ENCODE measurements around the gene KLF7.

Gene KLF7

GRCh38 chr2:207140265-207140664, 25.5 kb downstream of the KLF7 start:
- intact Hi-C loops (cut with DNase I; ENCODE audit: low total_unique reads), result no loop called here
- Histone ChIP-seq H3K4me1 (peaks cover 0 to 100% (median 70%) of the 10 kb centered on the region in 4 donors), H3K9me3 (no peaks in the 10 kb centered on the region), H3K27me3 (no peaks in the 10 kb centered on the region), H3K4me3 (no peak overlapping the region), H3K27ac (peak overlapping the region; percentile 84 to 100), H3K36me3 (no peaks in the 10 kb centered on the region)
- no peak for DNase-seq
- TF ChIP-seq, protein P1, sequence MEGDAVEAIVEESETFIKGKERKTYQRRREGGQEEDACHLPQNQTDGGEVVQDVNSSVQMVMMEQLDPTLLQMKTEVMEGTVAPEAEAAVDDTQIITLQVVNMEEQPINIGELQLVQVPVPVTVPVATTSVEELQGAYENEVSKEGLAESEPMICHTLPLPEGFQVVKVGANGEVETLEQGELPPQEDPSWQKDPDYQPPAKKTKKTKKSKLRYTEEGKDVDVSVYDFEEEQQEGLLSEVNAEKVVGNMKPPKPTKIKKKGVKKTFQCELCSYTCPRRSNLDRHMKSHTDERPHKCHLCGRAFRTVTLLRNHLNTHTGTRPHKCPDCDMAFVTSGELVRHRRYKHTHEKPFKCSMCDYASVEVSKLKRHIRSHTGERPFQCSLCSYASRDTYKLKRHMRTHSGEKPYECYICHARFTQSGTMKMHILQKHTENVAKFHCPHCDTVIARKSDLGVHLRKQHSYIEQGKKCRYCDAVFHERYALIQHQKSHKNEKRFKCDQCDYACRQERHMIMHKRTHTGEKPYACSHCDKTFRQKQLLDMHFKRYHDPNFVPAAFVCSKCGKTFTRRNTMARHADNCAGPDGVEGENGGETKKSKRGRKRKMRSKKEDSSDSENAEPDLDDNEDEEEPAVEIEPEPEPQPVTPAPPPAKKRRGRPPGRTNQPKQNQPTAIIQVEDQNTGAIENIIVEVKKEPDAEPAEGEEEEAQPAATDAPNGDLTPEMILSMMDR (IDR thresholded peaks at IDR 0.05), result no peak

- no peak for DNase-seq
- H3K9me3 ChIP-seq, result no peaks in the 10 kb centered on the region
- H3K36me3 ChIP-seq, result no peaks in the 10 kb centered on the region
- peak overlapping the region; percentile 84 to 100 for H3K27ac ChIP-seq
- TF ChIP-seq, protein P1 (IDR thresholded peaks at IDR 0.05), result no peak
- no peaks in the 10 kb centered on the region for H3K27me3 ChIP-seq
- intact Hi-C loops (cut with DNase I; ENCODE audit: low total_unique reads), result loop anchor here (10.0 kb wide), 1 partner anchor 95 kb away; no protein-coding TSS in a partner anchor
- H3K4me3 ChIP-seq, result no peak overlapping the region
- H3K4me1 ChIP-seq, result peaks cover 0 to 100% (median 72%) of the 10 kb centered on the region in 4 donors
Observed at GRCh38 chr2:207139552-207139951, 26.2 kb downstream of the KLF7 start.

DNA sequence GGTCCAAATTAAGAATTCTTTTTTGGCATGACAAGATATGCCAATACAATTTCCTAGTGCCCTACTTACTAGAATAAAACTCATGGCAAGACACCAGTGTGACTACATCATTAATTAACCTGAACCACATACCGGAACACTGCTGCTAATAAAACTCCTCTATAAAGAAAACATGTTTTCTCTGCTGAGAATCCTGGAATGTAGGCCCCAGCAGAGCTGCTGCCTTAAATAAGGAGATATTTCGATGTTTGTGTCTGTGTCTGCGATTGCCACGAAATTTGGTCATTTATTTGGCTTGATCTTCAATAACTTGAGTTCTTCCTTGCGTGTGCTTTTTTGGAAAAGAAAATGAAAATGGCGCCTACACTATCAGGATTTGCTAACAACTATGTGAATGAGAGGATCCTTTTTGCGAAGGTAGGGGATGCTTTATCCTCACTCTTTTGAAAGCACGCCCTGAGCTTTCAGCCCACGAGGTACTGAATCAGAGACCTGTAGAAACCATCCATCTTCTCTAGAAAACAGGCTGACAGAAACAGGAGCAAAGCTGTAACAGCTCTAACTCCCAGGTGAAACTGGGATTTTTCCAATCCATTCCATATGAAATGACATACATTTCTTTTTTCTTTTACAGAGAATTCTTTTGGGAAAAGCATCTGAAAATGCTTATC, 27.0 kb downstream of the KLF7 start:
- TF ChIP-seq, protein P1 (IDR thresholded peaks at IDR 0.05), result no peak
- H3K4me1 ChIP-seq, result peaks cover 0 to 100% (median 71%) of the 10 kb centered on the region in 4 donors
- DNase-seq, result no peak
- no peak overlapping the region for H3K4me3 ChIP-seq
- H3K27ac ChIP-seq, result peak overlapping the region; percentile 84 to 100
- no peaks in the 10 kb centered on the region for H3K9me3 ChIP-seq
- H3K36me3 ChIP-seq, result no peaks in the 10 kb centered on the region
- H3K27me3 ChIP-seq, result no peaks in the 10 kb centered on the region
- intact Hi-C loops (cut with DNase I; ENCODE audit: low total_unique reads), result loop anchor here (10.0 kb wide), 1 partner anchor 94 kb away; no protein-coding TSS in a partner anchor

DNA sequence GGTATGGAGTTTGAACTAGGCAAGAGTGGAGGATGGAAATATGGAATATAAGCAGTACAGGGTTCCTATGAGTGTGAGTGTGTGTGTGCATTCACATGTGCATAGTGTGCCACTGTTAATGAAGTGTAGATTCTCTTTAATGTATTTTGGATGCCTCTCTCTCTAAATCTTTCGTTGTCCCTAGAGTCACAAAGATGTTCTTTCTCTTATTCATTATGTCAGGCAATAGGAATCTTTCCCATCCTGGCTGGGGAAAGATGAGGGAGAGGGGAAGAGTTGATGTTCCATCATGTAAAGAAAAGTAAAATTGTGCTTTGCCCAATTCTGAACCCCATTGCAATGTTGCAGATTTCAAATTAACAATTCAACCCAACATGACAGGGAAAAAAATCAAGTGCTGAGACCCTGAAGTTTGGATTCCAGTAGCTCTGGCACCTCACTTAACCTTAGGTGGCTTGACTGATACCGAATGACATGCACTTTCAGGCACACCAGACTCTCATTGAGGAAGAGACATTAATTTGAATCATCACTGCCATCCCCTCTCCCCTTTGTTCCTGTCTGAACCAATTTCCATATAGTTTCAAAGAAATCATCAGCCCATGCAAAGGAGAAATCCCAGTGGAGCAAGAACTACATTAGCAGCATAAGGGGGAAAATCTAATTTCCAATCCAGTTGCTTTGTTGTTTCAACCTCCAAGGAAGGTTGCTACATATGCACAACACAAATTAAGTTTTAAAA, 28.0 kb downstream of the KLF7 start:
- Histone ChIP-seq H3K4me1 (peaks cover 0 to 100% (median 77%) of the 10 kb centered on the region in 4 donors), H3K36me3 (no peaks in the 10 kb centered on the region), H3K9me3 (no peaks in the 10 kb centered on the region), H3K4me3 (no peak overlapping the region), H3K27me3 (no peaks in the 10 kb centered on the region), H3K27ac (peak overlapping the region; percentile 84 to 100)
- intact Hi-C loops (cut with DNase I; ENCODE audit: low total_unique reads), result loop anchor here (10.0 kb wide), 1 partner anchor 93 kb away; no protein-coding TSS in a partner anchor
- TF ChIP-seq, protein P1 (IDR thresholded peaks at IDR 0.05), result no peak
- no peak for DNase-seq

DNA sequence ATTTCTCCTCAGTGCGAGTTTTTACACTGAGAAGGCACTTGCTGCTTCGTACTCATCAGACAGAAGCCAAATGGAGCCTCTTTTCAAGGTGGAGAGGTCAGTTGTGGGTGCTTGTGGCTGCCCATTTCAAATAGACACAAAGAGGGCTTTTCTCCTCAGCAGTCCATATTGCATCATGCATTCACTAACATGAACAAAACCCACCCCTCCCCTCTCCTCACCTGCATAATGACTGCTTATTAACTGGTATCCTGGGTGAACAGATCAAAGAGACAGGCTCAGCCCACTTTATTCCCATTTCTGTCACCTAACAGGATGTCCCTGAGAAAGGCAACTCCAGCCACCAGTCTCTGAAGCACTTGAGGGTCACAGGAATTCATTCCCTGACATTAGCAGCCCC, 28.9 kb downstream of the KLF7 start:
- H3K9me3 ChIP-seq, result no peaks in the 10 kb centered on the region
- no peak overlapping the region for H3K4me3 ChIP-seq
- TF ChIP-seq, protein P1 (IDR thresholded peaks at IDR 0.05), result no peak
- DNase-seq, result no peak
- intact Hi-C loops (cut with DNase I; ENCODE audit: low total_unique reads), result loop anchor here (10.0 kb wide), 1 partner anchor 92 kb away; no protein-coding TSS in a partner anchor
- H3K36me3 ChIP-seq, result no peaks in the 10 kb centered on the region
- no peaks in the 10 kb centered on the region for H3K27me3 ChIP-seq
- H3K27ac ChIP-seq, result peak overlapping the region; percentile 84 to 100
- peaks cover 0 to 100% (median 74%) of the 10 kb centered on the region in 4 donors for H3K4me1 ChIP-seq
